Glutamatergic neuron (in vitro differentiated cells): ENCODE measurements around the gene TSPAN2. TPM values are rescaled to one million over a fixed set of nuclear protein-coding genes. Genes with fewer than 3 reads are reported as not detected.

Source experiments
- DNase-seq: peaks from one replicate; pipeline ENCODE4 v3.0.0; 2022
- H3K27ac Mint-ChIP-seq: one replicate; pipeline ENCODE4 v1.8.0; 2020; ENCODE audit warnings: mild to moderate bottlenecking, mixed read lengths, inconsistent platforms; ENCODE audit not compliant: unreplicated experiment
- H3K27me3 Mint-ChIP-seq: one replicate; pipeline ENCODE4 v1.8.0; 2020; ENCODE audit warnings: mild to moderate bottlenecking, moderate library complexity, mixed read lengths, inconsistent platforms; ENCODE audit not compliant: unreplicated experiment
- H3K36me3 Mint-ChIP-seq: one replicate; pipeline ENCODE4 v1.8.0; 2020; ENCODE audit warnings: mild to moderate bottlenecking, mixed read lengths, inconsistent platforms; ENCODE audit not compliant: unreplicated experiment
- H3K4me1 Mint-ChIP-seq: one replicate; pipeline ENCODE4 v1.8.0; 2020; ENCODE audit warnings: mild to moderate bottlenecking, low read depth, mixed read lengths, inconsistent platforms; ENCODE audit not compliant: unreplicated experiment
- H3K4me3 Mint-ChIP-seq: one replicate; pipeline ENCODE4 v1.8.0; 2020; ENCODE audit warnings: mild to moderate bottlenecking, mixed read lengths, inconsistent platforms; ENCODE audit not compliant: unreplicated experiment
- H3K9me3 Mint-ChIP-seq: one replicate; pipeline ENCODE4 v1.8.0; 2020; ENCODE audit warnings: mild to moderate bottlenecking, moderate library complexity, mixed read lengths, inconsistent platforms; ENCODE audit not compliant: unreplicated experiment
- long read RNA-seq: library from polyadenylated mRNA; unstranded; transcript quantifications from one replicate; pipeline ENCODE4 v2.0.0, GENCODE V29; 2020; ENCODE audit not compliant: unreplicated experiment
- total RNA-seq: library from RNA; stranded (reverse); fragmentation: NEBNext Ultra II Directional; extraction: Animal tissue kit (Norgen Biotek cat#: 25700); gene quantifications from one replicate; pipeline ENCODE4 v1.2.1, GENCODE V29; 2021; ENCODE audit not compliant: unreplicated experiment
- TF ChIP-seq, protein P1 (sequence below): fragments of 200-600 bp; sonication (generic); IDR thresholded peaks from one replicate; pipeline ENCODE4 v1.5.0; 2021; ENCODE audit not compliant: partially characterized antibody, unreplicated experiment

The TSPAN2 gene
- 11.2 TPM for total RNA-seq
- long read RNA-seq, transcript TSPAN2-202 (8 exons, 3,177 nt), result major isoform, 8 of 9 reads
- long read RNA-seq, partial matches to known transcripts, result 0 of 9 reads
- long read RNA-seq, other reads (novel, unspliced or antisense), result 0 of 9 reads

- H3K27ac Mint-ChIP-seq, result peak within 1 kb of the TSS; percentile 80
- H3K36me3 Mint-ChIP-seq, result no peaks in the 10 kb centered on the region
- peaks cover 3% of the 10 kb centered on the region for H3K4me1 Mint-ChIP-seq
- peaks cover 5% of the 10 kb centered on the region for H3K9me3 Mint-ChIP-seq
- H3K4me3 Mint-ChIP-seq, result peak within 1 kb of the TSS; percentile 88
- TF ChIP-seq, protein P1, sequence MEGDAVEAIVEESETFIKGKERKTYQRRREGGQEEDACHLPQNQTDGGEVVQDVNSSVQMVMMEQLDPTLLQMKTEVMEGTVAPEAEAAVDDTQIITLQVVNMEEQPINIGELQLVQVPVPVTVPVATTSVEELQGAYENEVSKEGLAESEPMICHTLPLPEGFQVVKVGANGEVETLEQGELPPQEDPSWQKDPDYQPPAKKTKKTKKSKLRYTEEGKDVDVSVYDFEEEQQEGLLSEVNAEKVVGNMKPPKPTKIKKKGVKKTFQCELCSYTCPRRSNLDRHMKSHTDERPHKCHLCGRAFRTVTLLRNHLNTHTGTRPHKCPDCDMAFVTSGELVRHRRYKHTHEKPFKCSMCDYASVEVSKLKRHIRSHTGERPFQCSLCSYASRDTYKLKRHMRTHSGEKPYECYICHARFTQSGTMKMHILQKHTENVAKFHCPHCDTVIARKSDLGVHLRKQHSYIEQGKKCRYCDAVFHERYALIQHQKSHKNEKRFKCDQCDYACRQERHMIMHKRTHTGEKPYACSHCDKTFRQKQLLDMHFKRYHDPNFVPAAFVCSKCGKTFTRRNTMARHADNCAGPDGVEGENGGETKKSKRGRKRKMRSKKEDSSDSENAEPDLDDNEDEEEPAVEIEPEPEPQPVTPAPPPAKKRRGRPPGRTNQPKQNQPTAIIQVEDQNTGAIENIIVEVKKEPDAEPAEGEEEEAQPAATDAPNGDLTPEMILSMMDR, result no peak
- peak; percentile 69 for DNase-seq
- peaks cover 7% of the 10 kb centered on the region for H3K27me3 Mint-ChIP-seq
These were observed at the start of gene TSPAN2 for GRCh38 chr1:115089420-115090185. TSPAN2 (minus strand) TSS chr1:115089503; CDS start chr1:115089432, 71 bp downstream.

DNA sequence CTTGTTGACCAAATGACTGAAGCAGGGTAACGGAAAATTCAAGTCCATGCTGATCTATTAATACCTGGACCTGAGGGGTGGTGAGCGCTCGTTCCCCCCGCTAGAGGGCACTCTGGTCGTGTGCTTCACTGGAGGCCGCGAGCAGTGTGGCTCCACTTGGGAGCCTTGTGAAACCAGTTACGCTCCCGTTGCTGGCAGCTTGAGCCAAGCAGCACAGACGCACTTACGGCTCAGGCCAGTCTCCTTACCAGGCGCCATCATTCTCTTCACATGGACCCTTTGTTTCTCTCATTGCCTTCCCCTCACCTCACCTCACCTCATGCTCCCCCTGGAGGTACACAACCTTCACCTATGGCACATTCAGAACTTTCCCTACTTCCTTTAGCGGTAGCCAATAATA is 49.7 kb upstream of the TSPAN2 start:
- Mint-ChIP-seq H3K27me3 (peaks cover 3% of the 10 kb centered on the region), H3K4me1 (no peaks in the 10 kb centered on the region), H3K9me3 (no peaks in the 10 kb centered on the region), H3K4me3 (no peak overlapping the region), H3K36me3 (no peaks in the 10 kb centered on the region), H3K27ac (no peak overlapping the region)
- TF ChIP-seq, protein P1, result peak; percentile 85
- peak; percentile 86 for DNase-seq

- Mint-ChIP-seq H3K36me3 (no peaks in the 10 kb centered on the region), H3K4me1 (no peaks in the 10 kb centered on the region)
These were observed 49.0 kb upstream of the TSPAN2 start for GRCh38 chr1:115138271-115138670.

GRCh38 chr1:115137191-115137590 is 47.9 kb upstream of the TSPAN2 start:
- H3K4me3 Mint-ChIP-seq, result no peak overlapping the region
- no peaks in the 10 kb centered on the region for H3K9me3 Mint-ChIP-seq
- DNase-seq, result no peak
- TF ChIP-seq, protein P1, result no peak
- no peaks in the 10 kb centered on the region for H3K36me3 Mint-ChIP-seq
- peaks cover 3% of the 10 kb centered on the region for H3K27me3 Mint-ChIP-seq
- no peaks in the 10 kb centered on the region for H3K4me1 Mint-ChIP-seq
- no peak overlapping the region for H3K27ac Mint-ChIP-seq

More at GRCh38 chr1:115138271-115138670, 49.0 kb upstream of the TSPAN2 start:
- no peaks in the 10 kb centered on the region for H3K9me3 Mint-ChIP-seq
- H3K27me3 Mint-ChIP-seq, result peaks cover 3% of the 10 kb centered on the region
- H3K4me3 Mint-ChIP-seq, result no peak overlapping the region
- no peak for DNase-seq
- TF ChIP-seq, protein P1, result no peak
- no peak overlapping the region for H3K27ac Mint-ChIP-seq

GRCh38 chr1:115136706-115137105 is 47.4 kb upstream of the TSPAN2 start:
- no peak overlapping the region for H3K27ac Mint-ChIP-seq
- peaks cover 3% of the 10 kb centered on the region for H3K27me3 Mint-ChIP-seq
- no peak for DNase-seq
- no peak overlapping the region for H3K4me3 Mint-ChIP-seq
- TF ChIP-seq, protein P1, result no peak
- no peaks in the 10 kb centered on the region for H3K4me1 Mint-ChIP-seq
- H3K9me3 Mint-ChIP-seq, result no peaks in the 10 kb centered on the region
- H3K36me3 Mint-ChIP-seq, result no peaks in the 10 kb centered on the region
